AG09309 (cell line): ENCODE results near the gene PTPN21.
A peak's percentile ranks its signal among the peaks of the same experiment; 100 is the strongest.

ENCODE experiments used
- DNase-seq: peaks from one replicate; pipeline ENCODE4 v3.0.0-alpha.2; 2010; ENCODE audit warnings: low read depth
- H3K4me3 ChIP-seq: 2 replicates; pipeline ENCODE4 v1.5.1; 2011; ENCODE audit warnings: mild to moderate bottlenecking, low read depth, low read length, moderate library complexity; ENCODE audit not compliant: control insufficient read depth
- TF ChIP-seq, protein P1 (sequence below): IDR thresholded peaks from 2 replicates; pipeline ENCODE4 v1.5.1; 2011; ENCODE audit warnings: mild to moderate bottlenecking, low read depth, low read length, inconsistent platforms; ENCODE audit not compliant: insufficient read depth, control insufficient read depth; ENCODE audit errors: missing control alignments

Gene PTPN21

DNA sequence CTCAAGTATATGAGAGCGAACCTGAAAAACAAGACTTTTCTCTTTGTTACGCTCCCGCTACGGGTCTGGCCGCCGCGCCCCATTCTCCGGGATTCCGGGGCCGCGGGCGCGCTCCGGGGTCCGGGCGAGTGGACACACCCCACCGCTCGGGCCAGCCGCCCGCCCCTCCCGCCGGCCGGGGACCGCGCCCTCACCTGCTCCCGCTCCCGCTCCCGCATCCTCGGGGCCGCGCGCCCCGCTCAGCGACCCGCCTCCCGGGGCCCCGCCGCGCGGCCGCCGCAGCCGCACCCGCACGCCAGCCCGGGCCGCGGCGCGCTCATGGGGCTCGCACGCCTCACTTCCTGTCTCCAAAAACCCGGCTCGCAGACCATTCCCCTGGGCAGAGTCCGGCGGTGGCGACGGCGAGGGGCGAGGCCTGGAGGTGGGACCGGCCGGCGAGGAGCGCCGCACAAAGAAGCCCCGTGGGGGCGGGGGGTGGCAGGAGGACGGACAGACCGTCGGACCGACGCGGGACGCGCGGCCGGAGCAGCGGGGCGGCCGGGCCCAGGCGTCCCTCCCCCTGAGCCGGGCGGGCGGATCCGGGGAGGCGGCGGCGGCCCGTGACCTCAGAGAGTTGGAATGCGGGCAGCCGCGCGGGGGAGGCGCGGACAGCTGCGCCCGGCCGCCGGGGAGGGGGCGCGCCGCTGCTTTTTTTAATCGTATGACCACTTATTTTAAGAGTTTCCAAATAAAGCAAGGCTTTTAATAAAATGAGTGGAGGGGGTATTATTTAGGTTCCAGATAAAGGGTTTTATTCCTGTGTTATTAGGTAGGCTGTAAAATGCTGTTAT is at the start of gene PTPN21:
Gene PTPN21 (minus strand): TSS at position 551 of the 830 bp plus-strand sequence. CDS start 4,590 bp downstream, outside the sequence.
- no peak for DNase-seq
- peak within 1 kb of the TSS; percentile 64 for H3K4me3 ChIP-seq
- TF ChIP-seq, protein P1, sequence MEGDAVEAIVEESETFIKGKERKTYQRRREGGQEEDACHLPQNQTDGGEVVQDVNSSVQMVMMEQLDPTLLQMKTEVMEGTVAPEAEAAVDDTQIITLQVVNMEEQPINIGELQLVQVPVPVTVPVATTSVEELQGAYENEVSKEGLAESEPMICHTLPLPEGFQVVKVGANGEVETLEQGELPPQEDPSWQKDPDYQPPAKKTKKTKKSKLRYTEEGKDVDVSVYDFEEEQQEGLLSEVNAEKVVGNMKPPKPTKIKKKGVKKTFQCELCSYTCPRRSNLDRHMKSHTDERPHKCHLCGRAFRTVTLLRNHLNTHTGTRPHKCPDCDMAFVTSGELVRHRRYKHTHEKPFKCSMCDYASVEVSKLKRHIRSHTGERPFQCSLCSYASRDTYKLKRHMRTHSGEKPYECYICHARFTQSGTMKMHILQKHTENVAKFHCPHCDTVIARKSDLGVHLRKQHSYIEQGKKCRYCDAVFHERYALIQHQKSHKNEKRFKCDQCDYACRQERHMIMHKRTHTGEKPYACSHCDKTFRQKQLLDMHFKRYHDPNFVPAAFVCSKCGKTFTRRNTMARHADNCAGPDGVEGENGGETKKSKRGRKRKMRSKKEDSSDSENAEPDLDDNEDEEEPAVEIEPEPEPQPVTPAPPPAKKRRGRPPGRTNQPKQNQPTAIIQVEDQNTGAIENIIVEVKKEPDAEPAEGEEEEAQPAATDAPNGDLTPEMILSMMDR, result no peak

DNA sequence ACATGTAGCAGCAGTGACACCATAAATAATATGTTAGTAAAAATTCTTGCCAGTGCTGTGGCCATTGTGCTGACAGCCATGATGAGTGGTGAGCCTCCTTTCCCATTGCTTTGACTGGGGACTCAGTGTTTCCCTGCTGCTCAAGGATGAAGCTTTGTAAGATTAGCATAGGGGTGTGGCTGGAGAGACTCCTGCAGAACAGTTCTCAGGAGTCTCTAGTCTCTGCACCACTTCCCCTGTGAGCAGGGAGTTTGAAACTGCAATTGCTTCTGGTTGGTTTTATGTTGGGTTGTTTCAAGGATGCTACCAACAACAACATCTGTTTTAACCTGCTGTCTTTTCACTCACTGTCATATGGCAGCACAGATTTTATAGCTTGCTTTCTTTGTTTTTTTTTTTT is 49.4 kb upstream of the PTPN21 start:
- TF ChIP-seq, protein P1, result no peak
- no peak for DNase-seq
- H3K4me3 ChIP-seq, result no peak overlapping the region

DNA sequence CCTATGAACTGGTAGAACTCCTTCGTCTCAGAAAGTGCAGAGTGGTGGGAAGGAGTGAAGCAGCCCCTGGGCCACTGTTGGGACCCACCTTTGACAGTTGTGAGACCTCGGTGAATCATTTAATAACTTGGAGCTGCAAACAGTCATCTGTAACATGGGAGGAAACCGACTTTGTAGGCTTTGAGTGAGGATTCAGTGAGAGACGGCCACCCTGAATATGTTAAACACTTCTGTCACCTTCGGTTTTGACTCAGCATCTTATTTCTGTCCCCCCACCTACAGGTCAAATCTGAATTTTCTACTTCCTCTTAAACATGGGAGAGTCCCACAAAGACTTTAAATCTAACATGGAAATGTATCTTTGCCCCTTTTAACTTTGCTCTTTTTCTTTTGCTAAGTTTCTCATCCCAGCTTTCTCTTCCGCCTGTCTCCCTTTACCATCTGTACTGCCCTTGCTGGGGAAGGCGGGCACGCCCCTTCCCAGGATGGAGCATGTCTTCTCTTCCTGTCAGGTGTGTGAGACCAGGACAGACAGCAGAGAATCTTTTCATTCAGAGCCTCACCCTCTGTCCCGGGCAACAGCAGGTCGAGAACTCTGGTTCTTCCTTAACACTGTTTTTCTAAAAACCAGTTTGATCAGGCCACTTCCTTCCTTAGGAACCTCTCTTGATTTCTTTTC is 45.1 kb upstream of the PTPN21 start:
- no peak for DNase-seq
- TF ChIP-seq, protein P1, result no peak
- H3K4me3 ChIP-seq, result no peak overlapping the region

DNA sequence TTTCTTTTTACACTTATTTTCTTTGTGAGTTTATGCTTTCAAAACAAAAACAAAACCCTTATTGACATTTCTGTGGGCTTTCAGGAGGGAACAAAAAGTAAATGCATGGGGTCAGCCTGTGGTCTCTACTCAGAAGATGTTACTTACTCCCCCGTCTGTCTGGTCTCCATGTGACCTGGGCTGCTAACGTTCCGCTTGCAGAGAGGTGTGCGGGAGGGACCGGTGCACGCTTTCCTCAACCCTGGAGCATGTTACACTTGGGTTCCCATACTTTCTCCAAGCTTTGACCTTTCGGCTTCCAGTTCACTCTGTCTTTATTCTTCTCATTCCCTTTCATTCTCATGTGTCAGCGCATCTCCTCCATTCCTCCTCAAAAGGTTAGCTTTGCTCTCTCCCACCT is 44.5 kb upstream of the PTPN21 start:
- no peak overlapping the region for H3K4me3 ChIP-seq

GRCh38 chr14:88598097-88598675 is 43.4 kb upstream of the PTPN21 start:
- no peak for DNase-seq
- TF ChIP-seq, protein P1, result no peak
- no peak overlapping the region for H3K4me3 ChIP-seq

More for the DNA sequence above, 44.5 kb upstream of the PTPN21 start:
- TF ChIP-seq, protein P1, result no peak
- DNase-seq, result no peak

- TF ChIP-seq, protein P1, result no peak
- DNase-seq, result no peak
- H3K4me3 ChIP-seq, result no peak overlapping the region
Measured at GRCh38 chr14:88597601-88598000, 42.8 kb upstream of the PTPN21 start.
